HG02885 (cell line): ENCODE measurements around the gene THPO.
A peak's percentile ranks its signal among the peaks of the same experiment; 100 is the strongest.

Source experiments
- ATAC-seq: cut with Tn5 transposase; IDR thresholded peaks from one replicate; pipeline ENCODE4 v1.9.1; 2021; ENCODE audit warnings: mild to moderate bottlenecking; ENCODE audit not compliant: unreplicated experiment, poor library complexity

Gene THPO

DNA sequence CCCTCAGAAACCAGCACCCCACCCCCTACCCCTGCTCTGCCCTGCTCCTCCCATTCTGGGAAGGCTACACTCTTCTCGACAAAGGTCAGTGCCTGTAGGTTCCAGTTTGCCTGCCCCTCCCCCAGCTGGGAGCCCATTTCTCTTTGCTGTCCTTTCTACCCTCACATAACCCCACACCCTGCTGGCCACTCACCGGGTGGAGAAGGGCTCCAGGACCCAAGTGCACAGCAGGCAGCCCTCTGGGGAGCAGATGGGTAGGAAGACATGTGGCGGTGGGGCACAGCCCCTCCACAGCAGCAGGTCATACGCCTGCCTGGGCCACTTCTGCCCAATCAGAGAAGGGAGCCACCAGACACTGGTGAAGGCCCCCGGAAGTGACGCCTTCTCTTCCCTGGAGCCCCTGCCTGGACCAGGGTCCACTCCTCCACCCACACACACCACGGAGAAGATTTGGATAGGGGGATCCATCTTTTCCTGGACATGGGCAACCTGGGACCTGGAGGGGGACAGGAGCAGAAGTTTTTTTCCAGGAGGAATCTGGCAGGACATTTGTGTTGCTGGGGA is at the start of gene THPO:
Gene THPO (minus strand): TSS at position 326 of the 564 bp plus-strand sequence. CDS start 1,948 bp downstream, outside the sequence.
- ATAC-seq = no peak

DNA sequence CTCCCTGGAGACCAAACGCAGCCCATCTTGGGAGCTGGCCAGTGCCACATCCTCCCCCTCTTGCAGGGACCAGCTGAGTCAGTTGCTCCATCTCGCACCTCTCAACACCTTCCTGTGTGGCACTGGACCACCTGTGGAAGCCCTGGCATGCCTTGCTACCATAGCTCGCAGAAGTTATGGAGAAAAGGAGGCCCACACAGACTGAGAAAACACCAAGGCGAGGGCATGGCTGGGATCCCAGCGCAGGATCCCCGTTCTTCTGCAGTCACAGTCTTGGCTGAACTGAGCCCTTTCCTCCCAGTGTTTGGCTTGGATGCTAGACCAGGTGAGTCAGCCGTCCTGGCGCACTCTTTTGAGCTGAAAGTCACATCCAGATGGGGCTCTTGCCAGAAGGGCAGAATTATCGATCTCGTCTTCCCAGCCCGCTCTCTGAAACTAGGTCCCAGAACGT is 48.7 kb upstream of the THPO start:
- ATAC-seq = no peak

- no peak for ATAC-seq
These were observed 45.6 kb upstream of the THPO start for GRCh38 chr3:184423561-184423960.

- ATAC-seq = no peak
These were observed 41.2 kb upstream of the THPO start for GRCh38 chr3:184419171-184419570.

DNA sequence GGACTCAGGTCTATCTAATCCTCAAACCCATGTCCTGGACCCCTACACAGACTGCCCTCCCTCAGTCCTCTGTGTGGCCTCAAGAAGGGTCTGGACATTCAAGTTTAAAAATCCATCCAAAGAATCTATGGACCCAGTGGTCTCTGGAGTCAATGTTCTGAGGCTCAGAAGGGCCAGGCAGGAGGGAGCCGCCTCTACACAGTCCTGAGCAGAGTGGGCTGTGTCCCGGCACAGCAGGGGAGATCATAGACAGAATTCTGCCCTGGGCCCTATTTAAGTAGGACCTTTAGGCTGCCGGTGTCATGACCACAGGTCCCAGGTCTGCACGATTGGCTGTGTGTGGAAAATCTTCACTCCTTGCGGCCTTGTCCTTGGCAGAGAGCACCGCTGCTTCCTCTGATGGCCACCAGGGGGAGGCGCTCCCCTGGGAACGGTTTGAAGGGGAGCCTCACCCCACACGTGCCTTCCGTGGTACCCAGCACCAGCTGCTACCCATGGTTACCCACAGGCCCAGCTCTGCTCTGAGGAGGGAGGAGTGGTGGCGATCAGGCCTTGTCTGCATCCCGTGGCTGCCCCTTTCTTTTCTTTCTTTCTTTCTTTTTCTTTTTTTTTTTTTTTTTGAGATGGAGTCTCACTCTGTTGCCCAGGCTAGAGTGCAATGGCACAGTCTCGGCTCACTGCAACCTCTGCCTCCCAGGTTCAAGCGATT is 39.8 kb upstream of the THPO start:
- peak; percentile 82 for ATAC-seq

DNA sequence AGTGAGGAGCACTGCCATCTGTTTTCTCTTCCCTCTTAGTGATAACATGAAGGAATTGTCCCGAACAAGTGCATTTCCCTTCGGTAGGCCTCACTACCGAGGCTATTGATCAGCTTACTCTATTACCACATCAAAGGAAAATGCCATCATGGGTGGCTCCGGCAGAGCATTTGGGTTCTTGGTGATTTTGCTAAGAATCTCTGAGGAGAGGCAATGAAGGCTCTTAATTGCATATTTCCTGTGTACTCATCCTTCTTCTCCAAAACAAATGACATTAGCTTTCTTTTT is 37.1 kb upstream of the THPO start:
- no peak for ATAC-seq

GRCh38 chr3:184414418-184415202 is 36.6 kb upstream of the THPO start:
- ATAC-seq = no peak

DNA sequence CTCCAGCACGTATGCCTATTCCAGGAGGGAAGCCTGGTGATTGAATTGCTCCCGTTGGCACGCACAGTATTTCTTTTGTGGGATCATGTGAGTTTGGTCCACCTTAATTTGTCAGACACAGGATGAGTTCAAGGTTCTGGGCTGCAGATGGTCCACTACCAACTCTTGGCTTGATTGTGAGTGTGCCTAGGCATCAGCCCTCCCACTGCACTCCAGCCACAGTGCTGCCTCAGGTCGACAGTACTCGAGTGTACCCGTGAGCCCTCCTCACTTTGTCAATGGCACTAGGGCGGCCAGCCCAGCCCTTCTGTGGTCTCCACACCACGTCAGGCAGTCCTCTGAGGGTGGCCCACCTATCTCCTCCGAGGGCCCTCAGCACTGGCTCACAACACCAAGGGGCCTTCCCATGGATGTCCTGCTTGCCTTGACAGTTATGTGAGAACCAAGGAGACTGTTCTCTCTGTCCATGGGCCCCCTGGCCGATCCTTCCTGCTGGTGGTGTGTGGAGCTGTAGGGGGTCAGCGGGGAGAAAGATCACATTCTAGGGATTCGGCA is 32.0 kb upstream of the THPO start:
- ATAC-seq = no peak

DNA sequence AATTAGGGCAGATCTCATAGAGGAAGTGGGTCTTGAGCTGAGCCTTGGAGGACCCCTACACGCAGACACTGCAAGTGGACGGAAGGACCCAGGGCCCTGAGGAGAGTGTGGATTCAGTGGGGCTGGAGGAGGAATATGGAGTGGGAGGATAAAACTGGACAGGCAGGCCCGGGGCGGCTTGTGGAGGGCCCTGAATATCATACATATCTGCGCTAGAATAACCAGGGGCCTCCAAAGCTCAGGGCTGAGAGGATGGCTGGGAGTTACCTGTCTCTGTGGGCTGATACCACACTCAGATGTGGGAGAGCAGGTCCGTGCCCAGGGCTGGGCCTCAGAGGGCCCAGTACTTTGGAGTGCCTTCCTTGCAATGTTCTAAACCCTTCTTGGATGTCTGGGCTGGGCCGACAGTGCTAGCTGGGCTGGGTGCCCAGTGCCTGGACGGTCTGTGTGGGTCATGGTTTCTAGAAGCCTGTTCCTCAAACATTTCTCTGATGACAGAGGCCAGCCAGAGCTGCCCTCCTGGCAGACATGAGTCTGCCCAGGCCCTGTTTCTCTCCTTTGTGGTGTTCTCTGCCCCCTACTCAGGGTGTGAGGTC is 31.4 kb upstream of the THPO start:
- no peak for ATAC-seq

DNA sequence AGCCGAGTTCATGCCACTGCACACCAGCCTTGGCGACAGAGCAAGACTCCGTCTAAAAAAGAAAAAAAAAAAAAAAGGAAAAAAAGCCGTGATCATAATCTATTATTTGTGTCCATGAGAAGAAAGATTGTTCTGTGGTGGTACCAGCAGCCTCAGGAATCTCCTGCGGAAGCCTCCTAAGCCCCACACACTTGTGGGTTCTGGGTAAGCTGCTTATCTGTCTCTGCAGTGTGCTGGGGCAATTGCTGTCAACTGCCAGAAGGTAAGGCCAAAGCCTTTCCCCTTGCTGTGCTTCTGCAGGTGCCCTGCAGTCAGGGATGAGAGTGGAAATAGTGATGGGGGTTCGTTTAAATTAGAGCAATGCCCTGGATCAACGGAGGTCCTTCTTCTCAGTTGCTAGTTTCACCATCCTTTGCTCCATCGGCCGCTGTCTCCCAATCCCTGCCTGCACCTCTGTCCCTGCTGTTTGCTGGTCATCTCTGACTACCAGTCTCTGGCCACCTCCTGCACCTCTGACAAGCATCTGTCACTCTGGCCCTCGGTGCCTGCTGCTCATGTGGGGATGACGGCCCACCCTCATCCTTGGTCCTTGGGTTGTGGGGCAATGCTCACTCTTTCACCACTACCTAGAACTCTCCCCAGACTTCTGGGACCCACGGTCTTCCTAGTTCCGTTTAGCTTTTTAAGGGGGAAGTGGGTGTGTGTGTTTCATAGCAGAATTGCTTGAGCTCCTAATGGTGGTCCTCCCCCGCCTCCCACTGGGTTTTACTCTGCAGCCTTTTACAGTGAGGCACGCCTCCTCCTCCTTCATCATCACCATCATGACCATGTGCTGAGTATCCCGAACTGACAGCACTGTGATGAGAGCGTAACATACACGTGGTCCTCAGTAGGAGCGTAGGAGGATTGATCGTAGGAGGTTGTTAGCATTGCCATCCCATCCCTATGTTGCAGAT is 27.3 kb upstream of the THPO start:
- ATAC-seq = no peak

- ATAC-seq = no peak
These were observed 21.4 kb upstream of the THPO start for GRCh38 chr3:184399410-184399809.

GRCh38 chr3:184395320-184395660 is 17.3 kb upstream of the THPO start:
- ATAC-seq = no peak

DNA sequence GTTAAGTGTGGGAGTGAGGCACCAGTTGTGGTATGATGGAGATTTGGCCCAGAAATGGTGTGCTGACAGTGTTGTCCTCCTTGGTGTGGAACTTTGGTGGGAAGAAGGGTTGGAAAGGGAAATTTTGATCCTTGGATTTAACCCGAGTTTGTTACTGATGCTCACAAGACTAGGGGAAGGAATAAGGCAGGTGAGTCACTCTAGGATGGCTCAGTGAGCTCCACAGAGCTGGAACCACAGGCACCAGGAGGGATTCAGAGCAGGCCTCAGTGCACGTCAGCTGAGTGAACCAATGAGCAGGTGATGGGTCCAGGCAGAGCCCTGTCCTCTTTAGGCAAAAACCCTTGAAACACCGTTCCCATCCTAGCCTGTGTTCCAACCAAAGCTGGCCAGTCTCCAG is 13.3 kb upstream of the THPO start:
- ATAC-seq = no peak

GRCh38 chr3:184389935-184390528 is 12.0 kb upstream of the THPO start:
- ATAC-seq = no peak

DNA sequence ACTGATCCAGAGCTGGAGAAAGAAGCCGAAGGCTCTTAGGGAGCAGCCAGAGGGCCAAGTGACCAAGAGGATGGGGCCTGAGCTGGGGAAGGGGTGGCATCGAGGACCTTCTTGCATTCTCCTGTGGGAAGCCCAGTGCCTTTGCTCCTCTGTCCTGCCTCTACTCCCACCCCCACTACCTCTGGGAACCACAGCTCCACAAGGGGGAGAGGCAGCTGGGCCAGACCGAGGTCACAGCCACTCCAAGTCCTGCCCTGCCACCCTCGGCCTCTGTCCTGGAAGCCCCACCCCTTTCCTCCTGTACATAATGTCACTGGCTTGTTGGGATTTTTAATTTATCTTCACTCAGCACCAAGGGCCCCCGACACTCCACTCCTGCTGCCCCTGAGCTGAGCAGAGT is 11.4 kb upstream of the THPO start:
- no peak for ATAC-seq

GRCh38 chr3:184388936-184389230 is 10.9 kb upstream of the THPO start:
- ATAC-seq = no peak

DNA sequence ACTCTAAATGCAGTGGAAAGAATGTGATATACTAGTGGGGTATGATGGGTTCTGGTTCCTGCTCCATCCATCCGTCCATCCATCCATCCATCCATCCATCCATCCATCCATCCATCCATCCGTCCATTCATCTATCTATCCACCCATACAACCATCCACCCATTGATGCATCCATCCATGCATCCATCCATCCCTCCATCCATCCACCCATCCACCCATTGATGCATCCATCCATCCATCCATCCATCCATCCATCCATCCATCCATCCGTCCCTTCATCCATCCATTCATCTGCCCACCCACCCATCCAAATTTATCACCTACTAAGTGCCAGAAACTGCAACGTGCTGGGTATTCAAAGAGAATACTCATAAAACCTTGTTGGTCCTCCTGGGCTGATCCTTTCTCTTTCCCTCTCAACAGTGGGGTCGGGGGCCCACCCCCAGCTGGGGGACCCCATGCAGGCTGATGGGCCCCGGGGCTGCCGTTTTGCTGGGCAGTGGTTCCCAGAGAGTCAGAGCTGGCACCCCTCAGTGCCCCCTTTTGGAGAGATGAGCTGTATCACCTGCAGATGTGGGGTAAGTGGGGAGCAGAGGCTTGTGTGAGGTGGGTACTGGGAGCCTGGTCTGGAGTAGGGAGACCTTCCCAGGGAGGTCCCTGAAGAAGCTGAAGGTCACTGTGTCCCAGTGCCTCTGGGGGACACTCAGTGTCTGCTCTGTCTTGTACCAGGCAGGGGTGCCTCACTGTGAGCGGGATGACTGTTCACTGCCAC is 10.3 kb upstream of the THPO start:
- ATAC-seq = no peak

DNA sequence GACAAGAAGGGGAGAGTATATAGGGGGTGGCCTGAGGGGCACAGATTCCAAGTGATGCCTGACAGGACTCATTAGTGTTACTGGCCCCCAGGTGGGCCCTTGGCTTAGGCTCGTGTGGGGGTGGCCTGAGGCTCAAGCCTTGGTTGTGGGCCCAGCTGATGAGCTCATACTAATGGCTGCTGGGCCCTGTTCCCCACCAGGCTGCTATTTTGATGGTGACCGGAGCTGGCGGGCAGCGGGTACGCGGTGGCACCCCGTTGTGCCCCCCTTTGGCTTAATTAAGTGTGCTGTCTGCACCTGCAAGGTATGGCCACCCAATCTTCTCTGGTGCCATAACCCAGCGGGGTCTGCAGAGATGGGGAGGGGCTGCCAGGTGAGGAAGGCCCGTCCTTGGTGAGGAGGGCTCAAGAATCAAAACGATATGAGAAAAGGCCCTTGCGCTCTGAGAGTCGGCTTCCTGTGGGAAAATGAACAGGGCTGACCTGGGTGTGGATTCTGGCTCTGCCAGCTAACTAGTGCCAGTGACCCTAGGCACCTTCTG is 9.2 kb upstream of the THPO start:
- no peak for ATAC-seq
